K562 (cell line): ENCODE data around the gene PRSS50.

Experiments used
- CEBPG ChIP-seq, 3 experiments: fragments of 200-800 bp in 1 of 3; sonication (Bioruptor generic) in 1 of 3; sonication (generic) in 1 of 3; formaldehyde crosslinking in 1 of 3; IDR thresholded peaks in 2 of 3; conservative IDR thresholded peaks in 1 of 3; 2 replicates each; pipeline versions ENCODE4 v1.6.1 to v1.8.0; 2016 to 2022; ENCODE audit warnings: missing compliant biosample characterization in 2 of 3, missing genetic modification characterization in 2 of 3, mild to moderate bottlenecking in 1 of 3, missing genetic modification reagents in 1 of 3
- CTCF ChIP-seq, 3 experiments: IDR thresholded peaks in 2 of 3; conservative IDR thresholded peaks in 1 of 3; 2 replicates each; pipeline ENCODE4 v1.5.1; 2011 to 2012; ENCODE audit warnings: low read length in 3 of 3, mild to moderate bottlenecking in 3 of 3, control low read depth in 2 of 3, improper control_type of control experiment in 1 of 3, inconsistent platforms in 1 of 3, low read depth in 1 of 3, mixed read lengths in 1 of 3, moderate library complexity in 1 of 3; ENCODE audit not compliant: insufficient read depth in 2 of 3
- EZH2 ChIP-seq: IDR thresholded peaks from 2 replicates; pipeline ENCODE4 v1.6.1; 2012; ENCODE audit warnings: low read depth, mild to moderate bottlenecking, inconsistent platforms, low read length, borderline replicate concordance
- FOXM1 ChIP-seq, 2 experiments: fragments of 450-650 bp in 1 of 2; sonication (generic) in 1 of 2; formaldehyde crosslinking in 1 of 2; IDR thresholded peaks; 2 replicates each; pipeline versions ENCODE4 v1.6.1 to v1.9.0; 2017 to 2022; ENCODE audit warnings: low read depth in 2 of 2, mild to moderate bottlenecking in 2 of 2, missing genetic modification reagents in 1 of 2, moderate library complexity in 1 of 2
- IRF2 ChIP-seq: sonication (generic); formaldehyde crosslinking; IDR thresholded peaks from 2 replicates; pipeline ENCODE4 v1.8.1; 2022; ENCODE audit warnings: mild to moderate bottlenecking, missing genetic modification reagents
- POLR3A ChIP-seq: IDR thresholded peaks from 2 replicates; pipeline ENCODE4 v1.6.1; 2011; ENCODE audit warnings: borderline replicate concordance, mild to moderate bottlenecking, moderate library complexity; ENCODE audit not compliant: insufficient read length, insufficient read depth; ENCODE audit errors: extremely low read depth
- TBL1XR1 ChIP-seq, 2 experiments: IDR thresholded peaks; 2 replicates each; pipeline ENCODE4 v1.6.1; 2012; ENCODE audit warnings: improper control_type of control experiment in 2 of 2, low read length in 2 of 2, mild to moderate bottlenecking in 1 of 2
- ZNF707 ChIP-seq: fragments of 250-450 bp; sonication (Bioruptor Pico); conservative IDR thresholded peaks from 2 replicates; pipeline ENCODE4 v1.8.0; 2022; ENCODE audit warnings: inconsistent platforms, mild to moderate bottlenecking, moderate library complexity
- TF ChIP-seq, protein P1 (sequence below): sonication (generic); formaldehyde crosslinking; IDR thresholded peaks from 2 replicates; pipeline ENCODE4 v1.8.0; 2023; ENCODE audit warnings: mild to moderate bottlenecking, missing genetic modification reagents
- TF ChIP-seq, protein P2 (sequence below): fragments of 450-650 bp; conservative IDR thresholded peaks from 2 replicates; pipeline ENCODE4 v1.6.1; 2016; ENCODE audit warnings: missing genetic modification characterization, low read depth, mild to moderate bottlenecking, control low read depth, missing compliant biosample characterization

DNA sequence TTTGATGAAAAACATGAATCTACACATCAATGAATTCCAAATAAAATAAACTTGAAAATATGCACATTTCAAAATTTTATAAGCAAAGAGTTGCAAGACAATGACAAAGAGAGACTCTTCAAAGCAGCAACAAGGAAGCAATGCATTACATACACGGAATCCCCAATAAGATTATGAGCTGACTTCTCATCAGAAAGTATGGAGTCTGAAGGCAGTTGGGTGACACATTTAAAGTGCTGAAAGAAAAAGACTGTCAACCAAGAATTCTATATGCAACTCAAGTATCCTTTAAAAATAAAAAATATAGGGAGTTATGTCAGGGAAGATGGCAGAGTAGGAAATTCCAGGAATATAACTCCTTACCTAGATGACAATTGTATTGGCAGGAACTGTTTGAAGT lies 46.5 kb upstream of the PRSS50 start:
- TF ChIP-seq, protein P1, sequence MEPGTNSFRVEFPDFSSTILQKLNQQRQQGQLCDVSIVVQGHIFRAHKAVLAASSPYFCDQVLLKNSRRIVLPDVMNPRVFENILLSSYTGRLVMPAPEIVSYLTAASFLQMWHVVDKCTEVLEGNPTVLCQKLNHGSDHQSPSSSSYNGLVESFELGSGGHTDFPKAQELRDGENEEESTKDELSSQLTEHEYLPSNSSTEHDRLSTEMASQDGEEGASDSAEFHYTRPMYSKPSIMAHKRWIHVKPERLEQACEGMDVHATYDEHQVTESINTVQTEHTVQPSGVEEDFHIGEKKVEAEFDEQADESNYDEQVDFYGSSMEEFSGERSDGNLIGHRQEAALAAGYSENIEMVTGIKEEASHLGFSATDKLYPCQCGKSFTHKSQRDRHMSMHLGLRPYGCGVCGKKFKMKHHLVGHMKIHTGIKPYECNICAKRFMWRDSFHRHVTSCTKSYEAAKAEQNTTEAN (CRISPR knock-in tag): no peak
- TF ChIP-seq CTCF (IDR thresholded peaks at IDR 0.05 in 2 of 3, conservative IDR thresholded peaks at IDR 0.05 in 1 of 3; ENCODE audit: insufficient read depth in 2 of 3, low read depth in 1 of 3, low read length in 3 of 3) (no peak), EZH2 (no peak), FOXM1 (IDR thresholded peaks at IDR 0.05; ENCODE audit: low read depth) (no peak), FOXM1 (CRISPR knock-in tag; IDR thresholded peaks at IDR 0.05; ENCODE audit: low read depth) (no peak), POLR3A (no peak), CEBPG (CRISPR knock-in tag; IDR thresholded peaks at IDR 0.05) (no peak), CEBPG (tag; conservative IDR thresholded peaks at IDR 0.05 in 1 of 2, IDR thresholded peaks at IDR 0.05 in 1 of 2) (no peak), IRF2 (no peak), TBL1XR1 (IDR thresholded peaks at IDR 0.05; ENCODE audit: low read length in 2 of 2) (no peak), ZNF707 (CRISPR knock-in tag) (no peak)
- TF ChIP-seq, protein P2, sequence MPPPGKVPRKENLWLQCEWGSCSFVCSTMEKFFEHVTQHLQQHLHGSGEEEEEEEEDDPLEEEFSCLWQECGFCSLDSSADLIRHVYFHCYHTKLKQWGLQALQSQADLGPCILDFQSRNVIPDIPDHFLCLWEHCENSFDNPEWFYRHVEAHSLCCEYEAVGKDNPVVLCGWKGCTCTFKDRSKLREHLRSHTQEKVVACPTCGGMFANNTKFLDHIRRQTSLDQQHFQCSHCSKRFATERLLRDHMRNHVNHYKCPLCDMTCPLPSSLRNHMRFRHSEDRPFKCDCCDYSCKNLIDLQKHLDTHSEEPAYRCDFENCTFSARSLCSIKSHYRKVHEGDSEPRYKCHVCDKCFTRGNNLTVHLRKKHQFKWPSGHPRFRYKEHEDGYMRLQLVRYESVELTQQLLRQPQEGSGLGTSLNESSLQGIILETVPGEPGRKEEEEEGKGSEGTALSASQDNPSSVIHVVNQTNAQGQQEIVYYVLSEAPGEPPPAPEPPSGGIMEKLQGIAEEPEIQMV (tag): no peak
